Stimulated activated naive B cell treated with anti-CD40 and anti-IgM and Interleukin-4, amounts not matched to agents 10 μg/mL and 1 μg/mL and 100 μg/mL, for 72 hours (primary cell): ENCODE measurements around the gene ZFX.

ENCODE experiments used
- ATAC-seq, 2 donors: fragments of 150-1000 bp; cut with Tn5 transposase; replicated peaks; 2 replicates each; pipeline ENCODE4 v1.10.0; 2021; ENCODE audit warnings: moderate library complexity in 1 of 2
- DNase-seq: peaks from one replicate; pipeline ENCODE4 v3.0.0; 2021
- H3K27ac Mint-ChIP-seq: one replicate; pipeline ENCODE4 v1.8.0; 2022; ENCODE audit warnings: mild to moderate bottlenecking, mixed read lengths
- H3K27me3 Mint-ChIP-seq, 2 donors: one replicate each; pipeline ENCODE4 v1.8.0; 2022; ENCODE audit warnings: mixed read lengths in 2 of 2
- H3K36me3 Mint-ChIP-seq, 2 donors: one replicate each; pipeline ENCODE4 v1.8.0; 2022; ENCODE audit warnings: mixed read lengths in 2 of 2, mild to moderate bottlenecking in 1 of 2
- H3K4me1 Mint-ChIP-seq, 2 donors: one replicate each; pipeline ENCODE4 v1.8.0; 2022; ENCODE audit warnings: mixed read lengths in 2 of 2, mild to moderate bottlenecking in 1 of 2
- H3K4me3 Mint-ChIP-seq, 2 donors: one replicate each; pipeline ENCODE4 v1.8.0; 2022; ENCODE audit warnings: mild to moderate bottlenecking in 2 of 2, mixed read lengths in 2 of 2, moderate library complexity in 1 of 2
- H3K9me3 Mint-ChIP-seq, 2 donors: one replicate each; pipeline ENCODE4 v1.8.0; 2022; ENCODE audit warnings: mixed read lengths in 2 of 2, mild to moderate bottlenecking in 1 of 2

The ZFX gene

GRCh38 chrX:24201216-24201615 is 51.7 kb downstream of the ZFX start:
- Mint-ChIP-seq H3K9me3 (no peaks in the 10 kb centered on the region), H3K4me3 (no peak overlapping the region), H3K4me1 (peaks cover 32 to 46% of the 10 kb centered on the region in 2 donors), H3K27me3 (no peaks in the 10 kb centered on the region), H3K36me3 (peaks cover 11 to 53% of the 10 kb centered on the region in 2 donors), H3K27ac (no peak overlapping the region)
- DNase-seq = no peak
- no peak for ATAC-seq

DNA sequence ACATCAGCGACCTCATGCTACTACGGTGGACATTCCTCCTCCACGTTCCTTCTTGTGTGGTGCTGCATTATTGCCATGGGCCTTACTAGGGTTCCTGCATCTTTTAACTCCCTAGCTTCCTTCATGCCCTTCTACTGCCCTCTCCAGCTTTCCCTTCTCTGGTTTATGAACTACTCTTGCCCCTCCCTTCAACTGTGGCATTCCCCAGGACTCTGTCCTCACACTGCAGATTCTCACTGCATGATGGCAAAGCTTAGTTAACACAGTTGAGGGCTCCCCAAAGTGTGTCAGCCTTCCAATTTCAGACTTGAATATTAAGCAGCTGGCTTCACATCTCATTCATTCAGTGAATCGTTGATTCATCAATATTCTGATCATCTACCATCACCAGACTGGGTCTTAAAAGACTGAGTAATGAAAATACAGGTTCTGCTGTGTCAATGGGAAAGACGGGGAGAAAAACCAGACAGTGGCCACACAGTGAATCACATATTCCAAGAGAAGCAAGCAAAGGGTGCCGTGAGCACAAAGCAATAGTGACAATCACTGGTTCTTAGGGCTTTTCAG is 53.0 kb downstream of the ZFX start:
- no peak overlapping the region for H3K4me3 Mint-ChIP-seq
- DNase-seq (no peak), ATAC-seq (no peak)
- peaks cover 32 to 42% of the 10 kb centered on the region in 2 donors for H3K4me1 Mint-ChIP-seq
- H3K27me3 Mint-ChIP-seq = no peaks in the 10 kb centered on the region
- H3K27ac Mint-ChIP-seq = peak overlapping the region; percentile 7
- no peaks in the 10 kb centered on the region for H3K9me3 Mint-ChIP-seq
- H3K36me3 Mint-ChIP-seq = peaks cover 9 to 47% of the 10 kb centered on the region in 2 donors

DNA sequence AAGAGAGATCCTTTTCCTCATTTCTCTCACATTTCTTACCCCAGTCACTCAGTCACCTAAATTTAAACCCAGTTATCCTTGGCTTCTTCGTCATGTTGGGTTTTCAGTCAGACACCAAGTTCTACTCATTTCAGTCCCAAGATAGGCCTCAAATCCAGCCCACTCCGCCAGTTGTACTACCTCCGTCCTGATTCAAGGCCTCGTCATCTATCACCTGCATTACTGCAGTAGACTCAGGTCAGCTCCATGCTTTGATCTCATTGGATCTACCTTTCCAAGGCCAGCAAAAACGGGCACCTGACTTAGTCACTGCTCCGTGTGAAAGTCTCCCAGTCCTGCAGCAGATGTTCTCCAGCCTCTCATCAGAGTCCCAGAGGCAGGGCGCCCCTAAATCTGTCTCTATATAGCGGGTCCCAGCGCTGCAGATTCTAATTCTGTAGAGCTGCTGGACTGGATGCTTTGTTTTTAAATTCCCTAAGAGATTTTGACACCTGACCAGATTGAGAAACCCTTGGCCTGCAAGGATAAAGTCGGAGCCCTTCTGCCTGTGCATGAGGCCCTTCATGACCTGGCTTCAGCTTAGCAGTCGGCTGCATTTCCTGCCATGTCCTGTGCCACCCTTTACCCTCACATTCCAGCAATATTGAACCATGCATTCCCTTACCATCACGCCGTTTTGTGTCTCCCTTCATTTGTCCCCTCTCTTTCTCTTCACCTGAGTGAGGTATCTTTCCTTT is 53.7 kb downstream of the ZFX start:
- peaks cover 33 to 42% of the 10 kb centered on the region in 2 donors for H3K4me1 Mint-ChIP-seq

DNA sequence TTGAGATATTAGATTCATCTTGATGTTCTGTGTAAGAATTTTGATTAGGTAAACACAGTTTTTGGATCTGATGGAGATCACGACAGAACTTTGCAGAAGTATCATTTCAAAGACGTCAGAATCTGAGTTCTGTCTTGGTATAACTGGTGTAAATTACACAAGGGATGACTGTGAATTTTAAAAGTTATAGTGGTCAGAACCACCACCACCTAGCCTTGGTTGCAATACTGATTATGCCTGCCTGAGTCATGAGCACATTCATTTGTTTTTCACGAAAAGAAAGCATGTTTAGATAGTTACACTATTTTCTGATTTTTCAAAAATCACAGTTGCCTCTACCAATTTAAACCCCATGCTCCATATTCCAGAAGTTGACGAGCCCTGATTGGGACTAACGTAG is 54.8 kb downstream of the ZFX start:
- no peak overlapping the region for H3K4me3 Mint-ChIP-seq
- H3K4me1 Mint-ChIP-seq = peaks cover 27 to 35% of the 10 kb centered on the region in 2 donors
- no peak overlapping the region for H3K27ac Mint-ChIP-seq
- ATAC-seq = no peak
- H3K9me3 Mint-ChIP-seq = no peaks in the 10 kb centered on the region
- no peak for DNase-seq
- H3K27me3 Mint-ChIP-seq = no peaks in the 10 kb centered on the region
- peaks cover 9 to 45% of the 10 kb centered on the region in 2 donors for H3K36me3 Mint-ChIP-seq

More for the DNA sequence above, 53.7 kb downstream of the ZFX start:
- Mint-ChIP-seq H3K36me3 (peaks cover 14 to 53% of the 10 kb centered on the region in 2 donors), H3K9me3 (no peaks in the 10 kb centered on the region), H3K4me3 (no peak overlapping the region), H3K27me3 (no peaks in the 10 kb centered on the region), H3K27ac (peak overlapping the region; percentile 15)
- DNase-seq = no peak
- no peak for ATAC-seq

GRCh38 chrX:24204958-24205357 is 55.4 kb downstream of the ZFX start:
- Mint-ChIP-seq H3K4me3 (no peak overlapping the region), H3K36me3 (peaks cover 9 to 42% of the 10 kb centered on the region in 2 donors), H3K9me3 (no peaks in the 10 kb centered on the region), H3K27ac (peak overlapping the region; percentile 51), H3K27me3 (no peaks in the 10 kb centered on the region), H3K4me1 (peaks cover 24 to 32% of the 10 kb centered on the region in 2 donors)
- ATAC-seq (peak; percentile 41 to 43), DNase-seq (no peak)

DNA sequence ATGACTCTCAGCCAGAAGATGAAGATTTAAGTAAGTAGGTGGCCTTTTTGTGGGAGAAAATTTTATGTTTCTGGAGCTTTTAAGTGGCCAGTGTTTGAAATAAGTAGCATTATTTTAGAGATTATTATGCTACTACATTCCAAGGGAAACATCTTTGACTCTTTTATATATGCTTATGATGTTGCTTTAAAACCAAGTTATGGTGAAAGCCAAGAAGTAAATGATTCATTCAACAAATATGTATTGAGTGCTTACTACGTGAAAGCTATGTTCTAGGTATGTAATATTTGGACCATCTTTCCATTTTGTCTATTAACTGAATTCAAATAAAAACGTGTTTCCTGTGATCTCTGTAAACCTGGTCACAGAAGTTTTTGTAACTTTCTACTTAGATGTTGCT is 58.3 kb downstream of the ZFX start:
- Mint-ChIP-seq H3K27ac (no peak overlapping the region), H3K27me3 (no peaks in the 10 kb centered on the region), H3K4me3 (no peak overlapping the region)

GRCh38 chrX:24208496-24209240 is 59.1 kb downstream of the ZFX start:
- DNase-seq (no peak), ATAC-seq (no peak)
- Mint-ChIP-seq H3K27ac (no peak overlapping the region), H3K9me3 (no peaks in the 10 kb centered on the region), H3K4me1 (peaks cover 7 to 8% of the 10 kb centered on the region in 2 donors), H3K4me3 (no peak overlapping the region), H3K36me3 (peaks cover 7 to 45% of the 10 kb centered on the region in 2 donors), H3K27me3 (no peaks in the 10 kb centered on the region)

More for the DNA sequence above, 58.3 kb downstream of the ZFX start:
- peaks cover 8 to 46% of the 10 kb centered on the region in 2 donors for H3K36me3 Mint-ChIP-seq
- no peak for ATAC-seq
- no peak for DNase-seq
- peaks cover 14 to 16% of the 10 kb centered on the region in 2 donors for H3K4me1 Mint-ChIP-seq
- H3K9me3 Mint-ChIP-seq = no peaks in the 10 kb centered on the region

GRCh38 chrX:24210190-24210589 is 60.7 kb downstream of the ZFX start:
- no peak overlapping the region for H3K27ac Mint-ChIP-seq
- peaks cover under 1 to 3% of the 10 kb centered on the region in 2 donors for H3K4me1 Mint-ChIP-seq
- H3K36me3 Mint-ChIP-seq = peaks cover 7 to 40% of the 10 kb centered on the region in 2 donors
- no peak overlapping the region for H3K4me3 Mint-ChIP-seq
- H3K27me3 Mint-ChIP-seq = no peaks in the 10 kb centered on the region
- ATAC-seq (no peak), DNase-seq (no peak)
- H3K9me3 Mint-ChIP-seq = no peaks in the 10 kb centered on the region

- ATAC-seq (no peak), DNase-seq (no peak)
- Mint-ChIP-seq H3K36me3 (peaks cover 1 to 34% of the 10 kb centered on the region in 2 donors), H3K27me3 (no peaks in the 10 kb centered on the region), H3K9me3 (no peaks in the 10 kb centered on the region), H3K4me1 (peaks cover 0 to 4% of the 10 kb centered on the region in 2 donors), H3K27ac (no peak overlapping the region), H3K4me3 (no peak overlapping the region)
Observed at GRCh38 chrX:24214568-24214967, 65.0 kb downstream of the ZFX start.

DNA sequence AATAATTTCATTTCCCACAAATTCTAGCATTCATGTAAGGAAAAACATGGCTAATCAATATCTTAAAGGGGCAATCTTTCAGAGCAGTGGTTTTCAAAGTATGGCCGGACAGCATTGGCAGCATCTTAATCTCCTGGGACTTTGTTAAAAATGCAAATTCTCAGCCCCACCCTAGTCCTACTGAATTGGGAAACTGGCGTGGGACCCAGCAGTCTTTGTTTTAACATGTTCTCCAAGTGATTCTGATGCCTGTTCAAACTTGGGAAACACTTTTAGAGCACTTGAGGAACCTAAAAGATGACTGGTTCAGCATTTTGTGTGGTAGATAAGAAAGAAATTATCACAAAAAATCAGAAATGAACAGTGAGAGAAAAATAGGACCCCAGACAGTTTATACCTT is 65.7 kb downstream of the ZFX start:
- no peak overlapping the region for H3K27ac Mint-ChIP-seq
- peaks cover 1 to 31% of the 10 kb centered on the region in 2 donors for H3K36me3 Mint-ChIP-seq
- DNase-seq (no peak), ATAC-seq (no peak)
- H3K9me3 Mint-ChIP-seq = no peaks in the 10 kb centered on the region
- peaks cover 0 to 4% of the 10 kb centered on the region in 2 donors for H3K4me1 Mint-ChIP-seq
- H3K27me3 Mint-ChIP-seq = no peaks in the 10 kb centered on the region
- no peak overlapping the region for H3K4me3 Mint-ChIP-seq

GRCh38 chrX:24216037-24216436 is 66.5 kb downstream of the ZFX start:
- Mint-ChIP-seq H3K4me1 (peaks cover 0 to 3% of the 10 kb centered on the region in 2 donors), H3K27ac (no peak overlapping the region), H3K9me3 (no peaks in the 10 kb centered on the region), H3K4me3 (no peak overlapping the region), H3K36me3 (peaks cover 0 to 23% of the 10 kb centered on the region in 2 donors), H3K27me3 (no peaks in the 10 kb centered on the region)
- ATAC-seq (no peak), DNase-seq (no peak)

GRCh38 chrX:24216827-24217226 is 67.3 kb downstream of the ZFX start:
- ATAC-seq (no peak), DNase-seq (no peak)
- Mint-ChIP-seq H3K9me3 (no peaks in the 10 kb centered on the region), H3K27ac (peak overlapping the region; percentile 5), H3K4me1 (peaks cover 0 to 3% of the 10 kb centered on the region in 2 donors), H3K4me3 (no peak overlapping the region), H3K27me3 (no peaks in the 10 kb centered on the region), H3K36me3 (peaks cover 0 to 21% of the 10 kb centered on the region in 2 donors)

DNA sequence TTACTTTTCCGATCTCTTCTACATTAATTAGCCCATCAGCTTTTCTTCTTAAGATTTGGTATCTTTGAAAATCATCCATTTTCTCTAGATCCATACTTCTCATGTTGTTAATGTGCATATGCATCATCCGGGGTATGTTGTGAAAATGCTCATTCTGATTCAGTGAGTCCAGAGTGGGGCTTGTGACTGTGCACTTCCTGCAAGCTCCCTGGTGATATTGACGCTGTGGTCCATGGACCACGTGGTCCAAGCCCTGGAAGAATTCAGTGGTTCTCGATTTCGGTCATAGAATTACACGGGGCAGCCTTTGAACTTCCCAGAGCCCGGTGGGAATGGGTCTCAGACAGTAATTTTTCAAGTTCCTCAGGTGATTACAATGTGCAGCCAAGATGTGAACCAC is 69.8 kb downstream of the ZFX start:
- peaks cover 0 to 3% of the 10 kb centered on the region in 2 donors for H3K4me1 Mint-ChIP-seq
- H3K4me3 Mint-ChIP-seq = no peak overlapping the region
- DNase-seq (no peak), ATAC-seq (peak in 1 of 2 donors; percentile 18)
- no peaks in the 10 kb centered on the region for H3K27me3 Mint-ChIP-seq
- H3K36me3 Mint-ChIP-seq = peaks cover 0 to 11% of the 10 kb centered on the region in 2 donors
- H3K27ac Mint-ChIP-seq = peak overlapping the region; percentile 56
- no peaks in the 10 kb centered on the region for H3K9me3 Mint-ChIP-seq

DNA sequence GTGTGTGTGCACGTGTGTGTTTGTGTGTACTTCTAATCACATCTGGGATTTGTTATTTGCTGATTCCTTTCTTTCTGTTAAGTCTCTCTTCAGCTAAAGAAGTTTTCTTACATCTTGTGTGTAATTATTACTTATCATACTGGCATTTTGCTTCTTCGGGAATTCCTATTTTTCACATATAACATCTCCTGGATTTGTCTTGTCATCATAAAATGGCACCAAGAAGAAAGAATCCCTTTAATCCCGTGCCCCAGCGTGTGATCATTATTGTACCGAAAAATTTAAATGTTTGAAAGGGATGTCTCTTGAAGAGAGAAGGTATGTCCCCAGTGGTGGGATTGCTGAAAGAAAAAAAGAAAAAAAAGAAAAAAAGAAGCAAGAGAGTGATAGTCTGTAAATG is 72.3 kb downstream of the ZFX start:
- H3K4me1 Mint-ChIP-seq = peaks cover 0 to 3% of the 10 kb centered on the region in 2 donors
- no peaks in the 10 kb centered on the region for H3K27me3 Mint-ChIP-seq
- H3K4me3 Mint-ChIP-seq = no peak overlapping the region
- peaks cover 3 to 4% of the 10 kb centered on the region in 2 donors for H3K9me3 Mint-ChIP-seq
- ATAC-seq (no peak), DNase-seq (no peak)
- peaks cover 0 to 8% of the 10 kb centered on the region in 2 donors for H3K36me3 Mint-ChIP-seq
- no peak overlapping the region for H3K27ac Mint-ChIP-seq
